Measurements from ENCODE around the gene STOML2.
"Not testable (repeated sequence)": the region's sequence is repeated elsewhere in the genome, so short reads cannot be mapped to it uniquely, and the experiment has no call there.

Gene STOML2

GRCh38 chr9:35102769-35103659 is at the start of gene STOML2:
STOML2 (minus strand) TSS chr9:35103131; CDS start chr9:35103094, 37 bp downstream.
- peak; percentile 98 for DNase-seq (ENCODE audit: low spot score)

- not testable (repeated sequence) for DNase-seq (ENCODE audit: low spot score)
Measured at GRCh38 chr9:35147941-35148563, 45.1 kb upstream of the STOML2 start.

- no peak for DNase-seq (ENCODE audit: low spot score)
Measured at GRCh38 chr9:35142037-35142436, 39.1 kb upstream of the STOML2 start.

GRCh38 chr9:35140093-35140492 is 37.2 kb upstream of the STOML2 start:
- no peak for DNase-seq (ENCODE audit: low spot score)

GRCh38 chr9:35136866-35137265 is 33.9 kb upstream of the STOML2 start:
- no peak for DNase-seq (ENCODE audit: low spot score)

GRCh38 chr9:35135988-35136387 is 33.1 kb upstream of the STOML2 start:
- DNase-seq (ENCODE audit: low spot score): no peak

GRCh38 chr9:35134920-35135319 is 32.0 kb upstream of the STOML2 start:
- no peak for DNase-seq (ENCODE audit: low spot score)

- DNase-seq (ENCODE audit: low spot score): peak; percentile 86
Measured at GRCh38 chr9:35116898-35117551, 14.1 kb upstream of the STOML2 start.

GRCh38 chr9:35116539-35116897 is 13.6 kb upstream of the STOML2 start:
- DNase-seq (ENCODE audit: low spot score): no peak

- peak; percentile 100 for DNase-seq (ENCODE audit: low spot score)
Measured at GRCh38 chr9:35115680-35116538, 13.0 kb upstream of the STOML2 start, which contains the start of gene ATOSB. ATOSB (minus strand) TSS chr9:35115862; CDS start chr9:35108274, 7,588 bp downstream.

- peak; percentile 66 for DNase-seq (ENCODE audit: low spot score)
Measured at GRCh38 chr9:35114840-35115628, 12.1 kb upstream of the STOML2 start.

GRCh38 chr9:35114113-35114839 is 11.3 kb upstream of the STOML2 start:
- peak; percentile 98 for DNase-seq (ENCODE audit: low spot score)

GRCh38 chr9:35112257-35113020 is 9.5 kb upstream of the STOML2 start:
- no peak for DNase-seq (ENCODE audit: low spot score)

- peak; percentile 98 for DNase-seq (ENCODE audit: low spot score)
Measured at GRCh38 chr9:35111001-35111933, 8.3 kb upstream of the STOML2 start.

- no peak for DNase-seq (ENCODE audit: low spot score)
Measured at GRCh38 chr9:35110327-35110761, 7.4 kb upstream of the STOML2 start.

- no peak for DNase-seq (ENCODE audit: low spot score)
Measured at GRCh38 chr9:35108946-35109575, 6.1 kb upstream of the STOML2 start.

GRCh38 chr9:35108461-35108860 is 5.5 kb upstream of the STOML2 start:
- no peak for DNase-seq (ENCODE audit: low spot score)

Measured in COLO829 (cell line).